ENCODE measurements around the gene NDUFV1.
"Not testable (repeated sequence)": the region's sequence is repeated elsewhere in the genome, so short reads cannot be mapped to it uniquely, and the experiment has no call there.

NDUFV1 gene

GRCh38 chr11:67628710-67629385, 22.1 kb downstream of the NDUFV1 start:
- peak; percentile 35 for DNase-seq

GRCh38 chr11:67629386-67630227, 22.9 kb downstream of the NDUFV1 start, which contains the start of gene NUDT8:
TSS of gene NUDT8 (minus strand) at chr11:67629937. CDS start at chr11:67629911, 26 bp downstream.
- DNase-seq = no peak

DNA sequence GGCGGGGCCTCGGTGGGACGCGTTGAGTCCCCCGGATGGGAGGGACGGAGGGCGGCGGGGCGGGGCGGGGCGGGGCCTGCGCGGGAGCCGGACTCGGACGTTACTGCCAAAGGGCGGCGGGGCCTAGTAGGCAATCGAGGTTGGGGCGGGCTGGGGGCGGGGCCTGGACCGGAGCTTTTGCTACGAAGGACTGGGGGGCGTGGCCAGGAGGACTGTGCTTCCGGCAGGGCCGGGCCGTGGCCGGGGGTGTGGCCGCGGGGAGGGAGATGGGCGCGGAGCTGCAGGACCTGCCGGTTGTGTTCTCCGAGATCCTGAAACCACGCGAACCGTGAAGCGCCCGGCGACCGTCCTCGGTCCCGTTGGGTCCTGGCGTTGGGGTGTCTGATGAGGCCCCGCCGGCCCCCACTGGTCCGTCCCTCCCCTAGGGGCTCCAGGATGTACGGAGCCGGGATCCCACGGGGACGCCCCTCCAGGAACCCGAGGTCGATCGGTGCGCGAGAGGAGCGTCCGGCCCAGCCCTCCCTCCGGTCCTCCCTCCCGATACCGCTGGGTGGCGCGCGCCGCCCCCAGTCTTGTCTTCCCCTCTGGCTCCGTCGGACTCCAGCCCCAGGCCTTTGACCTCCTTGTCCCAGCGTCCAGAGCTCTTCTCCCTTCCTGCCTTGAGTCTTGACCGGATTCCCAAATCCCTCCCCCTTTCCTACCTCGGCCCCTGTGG, 23.6 kb downstream of the NDUFV1 start:
- DNase-seq = peak; percentile 97

GRCh38 chr11:67630943-67631331, 24.2 kb downstream of the NDUFV1 start:
- DNase-seq = no peak

GRCh38 chr11:67631411-67631810, 24.7 kb downstream of the NDUFV1 start:
- no peak for DNase-seq

GRCh38 chr11:67631853-67632174, 25.1 kb downstream of the NDUFV1 start:
- no peak for DNase-seq

- DNase-seq = no peak
Measured at GRCh38 chr11:67632175-67632981, 25.6 kb downstream of the NDUFV1 start.

DNA sequence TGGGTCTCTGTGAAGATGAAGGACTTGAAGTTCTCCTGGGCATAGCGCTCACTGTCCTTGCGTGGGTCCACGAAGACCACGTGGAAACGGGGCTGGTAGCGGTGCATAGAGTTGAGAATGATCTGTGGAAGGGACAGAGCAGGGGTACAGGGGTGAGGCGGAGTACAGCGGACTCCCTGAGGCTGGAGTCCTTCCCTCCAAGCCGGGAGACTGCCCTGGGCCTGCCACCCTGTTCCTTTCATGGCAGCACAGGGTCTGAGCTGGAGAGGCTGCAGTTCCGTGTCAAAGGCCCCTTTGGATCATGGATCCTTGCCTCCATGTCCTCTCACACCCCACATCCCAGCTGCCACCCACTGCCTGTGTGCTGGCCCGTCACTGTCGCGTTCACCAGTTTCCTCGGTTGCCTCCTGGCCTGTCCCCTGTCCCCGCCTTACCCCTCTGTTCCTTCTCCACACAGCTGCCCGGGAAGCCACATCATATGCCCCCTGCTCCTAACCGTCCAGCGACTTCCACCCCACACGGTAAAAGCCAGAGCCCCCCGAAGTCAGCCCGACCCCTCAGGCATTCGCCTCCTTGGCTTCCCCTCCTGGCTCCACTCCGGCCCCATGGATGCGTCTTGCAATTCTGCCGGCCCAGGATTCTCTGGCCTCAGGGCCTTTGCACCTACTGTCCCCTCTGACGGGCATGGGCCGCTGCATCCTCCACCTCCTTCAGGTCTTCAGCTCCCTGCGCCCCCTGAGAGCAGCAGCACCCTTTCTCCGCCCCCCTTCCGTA, 26.4 kb downstream of the NDUFV1 start:
- no peak for DNase-seq

GRCh38 chr11:67633758-67634365, 27.1 kb downstream of the NDUFV1 start:
- no peak for DNase-seq

GRCh38 chr11:67634366-67635230, 27.9 kb downstream of the NDUFV1 start:
- no peak for DNase-seq

- no peak for DNase-seq
Measured at GRCh38 chr11:67635231-67635521, 28.4 kb downstream of the NDUFV1 start.

DNA sequence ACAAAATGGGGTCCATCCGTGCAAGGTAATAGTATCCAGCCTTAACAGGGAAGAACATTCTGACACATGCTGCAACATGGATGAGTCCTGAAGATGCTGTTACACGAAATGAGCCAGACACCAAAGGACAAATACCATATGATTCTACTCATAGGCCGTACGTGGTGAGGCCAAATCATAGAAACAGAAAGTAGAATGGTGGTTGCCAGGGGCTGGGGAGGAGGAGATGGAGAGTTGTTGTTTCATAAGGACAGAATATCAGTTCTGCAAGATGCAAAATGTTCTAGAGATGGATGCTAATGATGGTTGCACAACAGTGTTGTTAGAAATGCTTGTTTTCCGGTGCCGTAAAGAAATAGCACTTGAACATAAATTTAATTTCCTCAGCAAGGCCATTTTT, 30.2 kb downstream of the NDUFV1 start:
- no peak for DNase-seq

DNA sequence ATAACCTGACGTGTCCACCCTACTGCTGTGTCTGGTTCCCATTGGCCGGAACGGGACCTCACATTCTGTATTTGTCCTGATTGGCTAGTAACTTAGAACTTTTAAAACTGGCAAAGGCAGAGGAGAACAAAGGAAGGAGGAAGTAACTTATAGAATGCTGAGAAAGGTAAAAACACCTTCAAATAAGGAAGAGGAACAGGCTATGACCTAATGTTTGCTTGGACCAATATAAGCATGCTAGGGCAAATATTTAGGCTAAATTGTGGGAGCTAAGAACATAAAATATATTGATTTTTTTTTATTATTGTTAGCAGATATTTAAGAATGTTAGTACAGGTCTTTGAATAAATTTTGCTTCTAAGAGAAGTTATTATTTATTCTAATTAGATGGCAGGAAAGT, 30.7 kb downstream of the NDUFV1 start:
- DNase-seq = not testable (repeated sequence)

GRCh38 chr11:67638535-67639437, 32.0 kb downstream of the NDUFV1 start:
- no peak for DNase-seq

GRCh38 chr11:67639438-67639859, 32.7 kb downstream of the NDUFV1 start, which contains the start of gene TBX10:
TSS of gene TBX10 (minus strand) at chr11:67639763. CDS start at chr11:67639472, 291 bp downstream.
- no peak for DNase-seq

DNA sequence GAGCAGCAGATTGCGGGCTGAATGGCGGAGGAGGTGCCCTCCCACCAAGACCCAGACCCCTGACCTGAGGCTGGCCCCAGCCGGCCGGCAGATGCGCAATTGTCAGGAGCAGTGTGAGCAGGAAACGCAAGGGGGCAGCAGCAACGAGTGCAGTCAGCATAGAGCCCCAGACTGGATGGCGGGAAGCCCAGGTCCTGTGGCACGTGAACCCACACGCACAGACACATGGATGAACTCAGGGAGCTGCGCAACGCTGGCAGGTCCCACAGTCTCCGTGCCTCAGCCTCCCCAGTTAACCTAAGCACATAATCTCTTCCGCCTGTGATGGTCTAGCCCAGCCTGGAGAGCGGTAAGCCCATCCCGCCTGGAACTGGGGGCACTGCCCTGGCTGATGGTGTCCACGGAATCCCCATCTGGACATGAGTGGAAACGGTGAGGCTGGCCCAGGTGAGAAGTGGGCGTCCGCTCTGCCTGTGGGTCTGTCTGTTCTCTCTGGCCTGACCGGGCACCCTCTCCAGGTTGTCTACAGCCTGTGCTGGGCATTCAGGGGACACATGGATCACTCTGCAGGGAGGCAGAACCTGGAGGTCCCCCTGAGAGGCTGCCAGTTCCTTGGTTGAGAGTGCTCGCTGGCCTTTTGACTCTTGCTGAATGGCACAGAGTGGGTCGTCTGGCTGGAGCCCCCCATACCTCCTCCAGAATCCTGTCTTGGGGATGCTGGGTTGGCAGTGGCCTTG, 33.5 kb downstream of the NDUFV1 start:
- no peak for DNase-seq

GRCh38 chr11:67640758-67641337, 34.1 kb downstream of the NDUFV1 start:
- no peak for DNase-seq

Measured in NCI-H2227 treated with DMSO at 0.1 percent for 48 hours (cell line).